Measurements from ENCODE around the gene PIGS.
A peak's percentile ranks its signal among the peaks of the same experiment; 100 is the strongest.

Gene PIGS

DNA sequence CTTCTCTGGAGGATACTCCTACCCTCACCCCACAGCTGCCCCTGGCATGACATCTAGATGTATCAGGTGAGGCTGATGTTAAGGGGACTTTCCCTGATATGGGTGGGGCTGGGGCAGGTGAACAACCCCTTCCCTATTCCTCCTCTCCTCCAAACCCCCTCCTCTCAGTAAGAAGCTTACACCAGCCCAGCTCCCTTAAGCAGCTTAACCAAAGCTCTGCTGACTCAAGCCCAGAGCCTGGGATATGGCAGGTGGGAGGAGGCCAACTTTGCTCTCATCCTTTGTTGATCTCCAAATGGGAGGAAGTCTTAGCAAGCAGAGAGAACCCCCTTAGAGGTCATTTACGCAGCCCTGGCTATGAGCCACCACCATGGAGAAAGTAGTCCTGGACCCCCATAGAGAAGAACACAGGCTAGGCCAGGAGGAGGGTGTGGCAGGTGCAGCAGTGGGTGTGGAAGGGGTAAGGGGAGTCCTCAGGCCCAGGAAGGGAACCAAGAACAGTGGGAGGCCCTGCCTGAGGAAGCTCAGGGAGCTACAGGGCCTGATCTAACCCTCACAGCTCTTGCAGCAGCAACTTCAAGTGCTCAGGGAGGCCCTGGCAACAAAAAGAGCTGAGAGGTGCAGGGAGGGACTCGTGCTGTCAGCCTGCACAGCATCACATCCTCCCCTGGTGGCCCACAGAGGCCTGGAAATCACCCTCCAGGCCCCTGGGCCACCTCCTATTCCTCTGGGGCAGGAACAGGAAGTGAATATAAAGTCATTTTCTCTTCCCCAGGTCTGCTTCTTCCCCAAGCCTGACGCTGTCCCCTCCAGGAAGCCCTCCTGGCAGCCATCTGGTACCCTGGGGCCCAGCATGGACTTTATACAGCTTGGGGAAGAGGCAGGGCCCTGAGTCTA, 21.8 kb downstream of the PIGS start:
- DNase-seq = peak; percentile 57 to 64

DNA sequence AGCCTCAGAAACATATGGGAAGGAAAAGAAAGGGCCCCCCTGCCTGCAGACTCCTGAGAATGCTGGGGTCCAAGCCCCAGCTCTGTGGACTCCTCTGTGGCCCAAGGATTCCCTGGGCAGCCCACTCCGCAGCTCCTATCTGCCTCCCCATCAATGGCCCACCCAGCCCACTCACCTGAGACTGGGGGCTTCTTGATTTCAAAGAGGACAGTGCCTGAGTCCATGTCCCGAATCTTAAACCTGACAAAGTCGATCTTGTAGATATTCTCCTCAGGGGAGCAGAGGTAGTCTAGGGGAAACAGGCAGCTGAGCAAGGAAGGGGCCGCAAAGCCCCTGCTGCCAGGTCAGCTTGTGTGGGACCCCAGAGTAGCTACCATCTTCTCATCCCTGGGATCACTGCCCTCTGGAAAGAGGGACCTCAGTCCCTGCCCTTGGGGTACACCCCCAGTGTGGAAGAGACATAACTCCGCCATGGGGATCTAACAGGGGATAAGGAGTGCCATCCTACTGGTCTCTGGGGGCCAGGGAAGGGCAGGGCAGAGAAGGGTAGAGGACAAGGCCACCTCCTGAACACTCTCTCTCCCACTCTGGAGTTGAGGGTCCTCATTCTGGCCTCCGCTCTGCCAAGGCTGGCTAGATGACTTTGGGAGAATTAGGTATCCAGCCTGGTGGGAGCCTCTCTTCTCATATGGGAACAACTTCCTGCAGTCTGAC, 22.8 kb downstream of the PIGS start:
- no peak for DNase-seq

DNA sequence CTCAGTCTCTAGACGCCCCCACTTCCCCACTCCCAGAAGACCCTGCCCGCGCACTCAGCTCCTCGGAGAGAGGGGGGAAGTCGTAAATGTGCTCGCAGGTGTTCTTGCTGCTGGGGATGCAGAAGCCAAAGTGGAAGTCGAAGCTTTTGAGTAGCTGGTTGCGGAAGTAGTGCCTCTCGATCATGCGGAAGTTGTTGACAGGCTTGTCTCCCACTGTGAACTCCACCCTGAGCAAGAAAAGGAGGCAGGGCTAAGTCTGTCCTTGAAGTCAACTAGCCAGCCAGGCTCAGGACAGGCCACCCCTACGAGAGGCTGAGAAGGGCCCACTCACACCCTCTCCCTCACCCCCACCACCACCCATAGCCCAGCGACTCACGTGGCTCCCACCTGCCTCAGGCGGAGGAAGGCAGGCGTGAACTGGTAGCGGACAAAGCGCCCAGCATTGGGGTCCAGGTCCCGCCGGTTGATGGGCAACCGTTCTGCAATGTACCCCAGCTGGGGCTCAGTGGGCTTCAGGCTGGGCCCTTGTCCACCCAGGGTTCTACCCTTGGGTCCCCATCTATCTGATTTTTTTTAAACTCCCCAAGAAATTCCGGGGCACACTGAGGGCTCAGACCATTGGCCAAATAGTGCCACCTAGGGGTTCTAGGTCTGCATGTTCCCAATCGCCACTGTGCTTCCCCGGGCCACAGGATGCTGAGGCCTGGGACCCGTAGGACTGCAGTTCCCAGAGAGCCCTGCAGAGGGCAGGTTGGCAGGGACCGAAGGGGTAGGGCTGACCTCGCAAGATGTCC, 23.5 kb downstream of the PIGS start:
- DNase-seq = peak; percentile 86 to 90

DNA sequence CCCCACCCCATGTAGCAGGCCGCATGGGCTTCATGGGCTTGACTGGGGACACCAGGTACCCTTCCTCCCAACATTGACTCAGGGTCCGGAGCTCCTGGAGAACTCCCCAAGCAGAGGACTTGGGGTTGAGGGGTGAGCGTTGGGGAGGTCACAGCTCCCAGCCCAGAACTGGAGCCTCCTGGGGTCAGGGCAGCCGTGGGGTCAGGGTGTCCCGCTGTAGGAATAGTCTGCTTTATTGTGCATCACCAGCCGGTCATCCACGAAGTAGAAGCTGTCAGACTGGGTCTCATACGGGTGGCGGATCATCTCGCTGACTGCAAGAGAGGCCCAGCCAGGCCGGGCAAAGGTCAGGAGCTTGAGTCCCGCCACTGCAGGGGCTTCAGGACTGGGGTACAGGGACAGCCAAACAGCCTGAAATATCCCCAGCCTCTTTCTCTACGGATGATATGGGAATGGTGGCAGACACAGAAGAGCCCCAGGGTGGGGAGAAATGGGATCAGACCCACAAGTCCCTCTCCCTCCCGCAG, 24.2 kb downstream of the PIGS start:
- no peak for DNase-seq

GRCh38 chr17:28545787-28546415, 25.4 kb downstream of the PIGS start:
- DNase-seq = no peak

GRCh38 chr17:28545141-28545503, 26.2 kb downstream of the PIGS start:
- no peak for DNase-seq

DNA sequence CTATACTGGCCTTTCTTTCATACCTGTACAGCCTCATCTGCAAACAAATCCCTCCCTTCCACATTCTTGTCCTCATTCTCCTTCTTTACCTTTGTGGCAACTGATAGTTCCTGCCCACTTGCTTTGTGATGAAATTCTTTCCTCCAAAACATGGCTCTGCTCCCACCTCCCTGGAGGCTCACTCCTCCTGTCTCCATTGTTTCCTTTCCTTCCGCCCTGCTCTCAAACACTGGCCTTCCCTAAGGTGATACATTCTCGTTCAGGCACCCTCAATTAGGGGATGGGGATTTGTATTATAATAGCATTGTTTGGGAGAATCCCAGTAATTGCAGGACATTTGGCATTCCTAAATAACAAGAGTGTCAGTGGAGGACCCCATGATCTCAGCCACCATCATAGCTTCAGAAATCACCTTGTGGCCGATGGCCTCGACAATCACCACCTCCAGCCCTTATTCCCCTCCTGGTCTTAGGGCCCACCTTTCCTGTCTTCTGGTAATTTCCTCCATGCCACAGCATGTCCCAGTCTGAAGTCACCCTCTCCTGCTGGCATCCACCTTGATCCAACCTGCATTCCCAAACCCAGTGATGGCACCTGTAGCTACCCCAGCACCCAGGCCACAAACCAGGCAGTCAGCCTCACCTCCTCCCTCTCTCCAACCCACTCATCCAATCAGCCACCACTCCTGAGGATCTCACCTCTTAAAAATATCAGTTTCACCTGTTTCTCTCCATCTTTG, 26.8 kb downstream of the PIGS start:
- DNase-seq = no peak

DNA sequence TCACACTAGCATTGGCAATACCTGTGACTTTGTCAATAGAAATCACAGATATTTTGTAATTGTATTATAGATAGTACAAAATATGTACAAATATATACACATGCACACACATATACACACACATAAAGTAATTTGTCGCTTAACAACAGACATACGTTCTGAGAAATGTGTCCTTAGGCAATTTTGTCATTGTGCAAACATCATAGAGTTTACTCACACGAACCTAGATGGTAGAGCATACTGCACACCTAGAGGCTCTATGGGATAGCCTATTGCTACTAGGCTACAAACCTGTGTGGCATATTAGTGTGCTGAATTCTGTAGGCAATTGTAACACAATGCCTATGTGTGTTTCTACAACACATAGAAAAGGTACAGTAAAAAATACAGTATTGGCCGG, 29.9 kb downstream of the PIGS start:
- DNase-seq = no peak

- no peak for DNase-seq
These were observed 31.1 kb downstream of the PIGS start for GRCh38 chr17:28540231-28540630.

DNA sequence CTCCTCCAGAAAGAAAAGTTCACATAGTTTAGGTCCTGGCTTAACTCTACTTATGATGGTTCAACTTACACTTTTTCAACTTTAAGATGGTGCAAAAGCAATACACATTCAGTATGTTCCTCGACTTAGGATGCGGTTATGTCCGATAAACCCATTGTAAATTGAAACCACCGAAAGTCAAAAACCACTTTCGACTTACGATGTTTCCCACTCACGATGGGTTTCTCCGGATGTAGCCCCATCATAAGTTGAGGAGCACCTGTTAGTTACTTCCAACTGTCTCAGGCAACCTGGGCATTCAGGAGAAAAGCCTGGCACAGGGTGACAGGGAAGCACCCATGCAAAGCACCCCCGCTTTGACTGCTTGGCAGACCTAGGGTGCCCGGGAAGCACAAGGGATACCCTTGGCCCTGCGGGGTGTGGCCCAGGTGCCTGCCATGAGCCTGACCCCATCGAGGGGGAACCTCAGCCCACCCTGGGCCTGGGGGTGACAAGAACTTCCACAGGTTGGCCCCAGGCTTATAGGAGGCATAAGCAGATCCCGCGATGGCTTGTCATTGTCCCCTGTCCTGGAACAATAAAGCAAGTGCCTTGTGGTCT, 32.9 kb downstream of the PIGS start:
- no peak for DNase-seq

GRCh38 chr17:28537219-28537610, 34.1 kb downstream of the PIGS start:
- DNase-seq = no peak

- DNase-seq = no peak
These were observed 34.6 kb downstream of the PIGS start for GRCh38 chr17:28536532-28537218.

- no peak for DNase-seq
These were observed 36.5 kb downstream of the PIGS start for GRCh38 chr17:28534740-28535375.

DNA sequence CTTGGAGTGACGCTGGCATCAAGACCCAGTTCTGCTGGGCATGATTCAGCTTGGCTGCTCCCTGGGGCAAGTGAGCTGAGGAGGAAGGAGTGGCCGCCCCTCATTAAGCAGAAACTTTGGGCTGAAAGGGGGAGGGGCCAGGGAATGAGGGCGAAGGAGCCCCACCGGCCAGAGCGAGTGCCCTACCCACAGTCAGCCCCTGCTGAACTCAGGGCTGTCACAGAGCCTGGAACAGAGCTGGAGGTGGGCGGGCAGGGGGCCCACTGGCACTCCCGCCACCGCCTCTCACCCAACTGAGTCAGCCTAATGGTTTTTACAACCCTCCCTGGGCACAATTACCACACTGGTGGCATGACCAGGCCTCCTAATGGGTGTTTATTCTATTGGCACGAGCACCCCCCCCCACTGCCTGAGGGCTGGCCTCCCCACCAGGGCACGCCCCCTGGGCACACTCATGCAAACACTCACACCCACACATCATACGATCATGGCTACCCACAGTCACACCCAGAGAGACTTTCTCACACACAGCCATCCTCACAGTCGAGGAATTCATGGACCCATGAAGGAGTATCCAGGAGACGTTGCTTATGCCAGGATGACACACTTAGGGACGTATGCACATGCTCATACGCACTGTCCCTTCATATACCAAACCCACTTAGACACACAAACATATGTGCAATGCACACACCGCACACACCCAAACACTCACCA, 38.1 kb downstream of the PIGS start:
- no peak for DNase-seq

- no peak for DNase-seq
These were observed 39.0 kb downstream of the PIGS start for GRCh38 chr17:28532050-28532960.

- DNase-seq = no peak
These were observed 40.4 kb downstream of the PIGS start for GRCh38 chr17:28530926-28531325.

GRCh38 chr17:28530250-28530649, 41.1 kb downstream of the PIGS start:
- no peak for DNase-seq

- no peak for DNase-seq
These were observed 42.3 kb downstream of the PIGS start for GRCh38 chr17:28529013-28529400.

All from inflammatory macrophage (primary cell).